Measurements from ENCODE around the gene AGAP1.

Gene AGAP1

DNA sequence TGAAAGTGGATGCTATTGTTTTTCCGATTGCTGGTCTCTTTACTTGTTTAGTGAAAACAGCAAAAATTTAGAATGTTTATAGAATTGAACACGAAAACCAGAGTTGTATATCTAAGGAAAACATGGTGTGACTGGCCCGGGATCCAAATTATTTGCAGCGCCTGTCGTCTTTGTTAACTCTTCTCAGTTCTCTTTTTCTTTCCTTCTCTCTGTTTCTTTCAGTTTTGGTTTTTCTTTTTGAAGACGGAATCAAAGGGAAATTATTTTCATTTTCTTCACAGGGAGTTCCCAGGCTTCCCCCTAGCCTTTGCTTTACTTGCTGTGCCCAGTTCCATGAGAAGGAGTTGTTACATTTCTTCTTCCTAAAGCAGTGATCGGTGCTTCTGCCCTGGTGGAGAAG, 76.0 kb downstream of the AGAP1 start:
- no peak for DNase-seq (ENCODE audit: low read depth)

DNA sequence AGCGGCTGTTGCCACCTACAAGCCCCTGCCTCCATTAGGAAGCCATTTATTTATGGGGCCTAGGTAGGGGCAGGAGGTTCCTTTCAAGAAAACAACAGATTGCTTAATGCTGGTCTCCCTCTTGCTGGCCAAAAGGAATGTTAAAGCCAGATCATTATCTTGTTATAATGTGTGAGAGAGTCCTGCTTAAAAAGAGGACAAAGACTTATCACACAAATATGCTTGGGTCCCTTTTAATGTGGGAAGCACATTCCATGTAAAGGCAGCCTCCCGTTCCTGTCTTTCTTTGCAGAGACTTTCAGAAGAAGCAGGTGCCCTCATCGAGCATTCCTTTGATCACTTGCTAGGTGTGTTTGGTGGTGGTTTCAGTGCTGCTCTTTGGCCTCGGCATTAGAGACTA, 76.4 kb downstream of the AGAP1 start:
- no peak for DNase-seq (ENCODE audit: low read depth)

DNA sequence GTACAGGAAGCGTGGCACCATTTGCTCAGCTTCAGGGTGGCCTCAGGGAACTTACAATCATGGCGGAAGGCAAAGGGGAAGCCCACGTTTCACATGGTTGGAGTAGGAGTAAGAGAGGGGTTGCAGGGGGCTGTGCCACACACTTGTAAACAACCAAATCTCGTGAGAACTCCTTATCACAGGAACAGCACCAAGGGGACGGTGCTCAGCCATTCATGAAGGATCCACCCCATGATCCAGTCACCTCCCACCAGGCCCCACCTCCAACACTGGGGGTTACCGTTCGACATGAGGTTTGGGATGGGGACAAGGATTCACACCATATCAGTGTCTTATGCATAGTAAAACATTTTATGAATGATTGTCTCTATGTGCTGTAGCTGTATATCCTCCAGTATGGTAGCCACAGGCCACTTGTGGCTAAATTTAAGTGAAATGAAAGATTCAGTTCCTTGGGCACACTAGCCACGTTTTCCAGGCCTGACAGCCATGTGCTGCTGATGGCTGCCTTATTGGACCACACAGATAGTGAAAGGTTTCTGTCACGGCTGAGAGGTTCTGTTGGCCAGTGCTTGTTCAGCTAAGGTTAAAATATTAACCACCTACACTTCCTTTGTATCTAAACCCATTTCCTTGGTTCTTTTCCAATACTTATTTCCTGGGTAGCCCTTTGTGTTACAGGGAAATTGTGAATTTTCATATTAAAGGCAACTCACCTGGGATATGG, 77.3 kb downstream of the AGAP1 start:
- no peak for DNase-seq (ENCODE audit: low read depth)

DNA sequence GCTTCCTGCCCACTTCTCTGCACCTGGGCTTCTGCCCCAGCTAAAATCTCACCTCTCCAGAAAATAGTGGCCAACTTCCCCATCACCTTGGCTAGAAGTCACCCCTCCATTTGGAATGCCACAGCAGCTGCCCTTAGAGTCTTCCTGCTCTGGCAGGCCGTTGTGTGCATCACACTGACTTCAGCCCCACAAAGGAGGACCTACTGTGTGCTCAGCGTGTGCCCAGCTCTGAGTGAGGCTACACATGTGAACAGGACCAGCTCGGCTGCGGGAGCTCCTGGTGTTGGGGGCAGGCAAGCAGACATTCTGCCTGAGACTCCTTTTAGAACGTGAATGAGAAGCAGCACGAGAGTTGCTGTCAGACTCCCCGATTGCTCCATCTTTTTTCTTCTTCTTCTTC, 78.7 kb downstream of the AGAP1 start:
- DNase-seq (ENCODE audit: low read depth): no peak

DNA sequence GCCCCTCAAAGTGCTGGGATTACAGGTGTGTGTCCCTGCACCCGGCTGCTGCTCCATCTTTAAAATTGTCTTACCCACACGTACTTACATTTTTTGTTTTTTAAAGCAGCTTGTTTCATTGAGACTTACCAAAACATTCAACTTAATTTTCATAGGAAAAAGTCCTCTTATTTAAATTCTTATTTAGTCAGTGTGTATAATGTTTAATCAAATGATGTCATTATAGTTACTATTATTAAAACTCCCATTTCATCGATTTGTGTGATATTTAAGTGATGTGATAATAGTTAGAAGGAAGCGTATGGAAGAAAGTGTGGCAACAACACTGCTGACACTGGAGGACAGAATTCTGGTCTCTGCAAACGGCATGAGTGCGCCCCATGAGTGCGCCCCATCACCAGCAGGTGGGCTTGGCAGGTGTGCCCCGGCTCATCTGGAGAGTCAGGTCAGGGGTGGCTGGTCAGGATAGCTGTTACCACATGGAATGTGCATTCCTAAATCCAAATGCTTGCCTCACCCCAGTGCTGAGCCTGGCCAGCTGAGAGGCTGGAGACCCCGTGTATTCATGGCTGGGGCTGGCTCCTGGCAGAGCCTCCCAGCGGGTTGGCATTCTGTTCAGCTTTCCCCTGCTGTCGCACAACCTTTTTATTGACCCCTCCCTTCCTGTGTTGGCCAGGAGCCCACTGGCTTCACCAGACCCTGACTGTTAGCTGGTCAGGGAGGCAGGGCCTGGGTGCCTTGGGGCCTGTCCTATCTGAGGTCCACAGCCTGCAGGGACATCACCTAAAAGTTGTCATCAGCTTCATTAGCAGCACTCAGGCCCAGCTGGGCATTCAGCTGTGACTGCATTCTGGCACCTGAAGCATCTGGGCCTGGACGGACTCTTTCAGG, 79.7 kb downstream of the AGAP1 start:
- no peak for DNase-seq (ENCODE audit: low read depth)

DNA sequence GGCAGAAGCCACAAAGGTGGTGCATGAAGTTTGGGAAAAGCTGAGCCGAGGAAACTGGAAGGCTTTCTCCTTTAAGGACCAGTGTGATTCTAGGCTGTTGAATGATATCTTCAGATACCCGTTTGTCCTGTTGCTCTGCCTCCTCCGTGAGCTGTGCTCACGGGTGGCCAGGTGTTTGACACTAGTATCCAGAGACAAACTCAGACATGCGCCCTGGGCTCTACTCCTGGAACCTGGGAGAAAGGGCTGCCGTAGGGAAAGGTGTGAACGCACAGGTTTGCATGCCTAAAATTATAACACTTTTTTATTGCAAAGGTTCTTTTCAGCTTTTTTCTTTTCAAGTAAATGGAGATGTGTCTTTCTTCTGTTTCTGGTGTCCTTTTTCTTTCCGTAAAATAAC, 81.6 kb downstream of the AGAP1 start:
- DNase-seq (ENCODE audit: low read depth): no peak

DNA sequence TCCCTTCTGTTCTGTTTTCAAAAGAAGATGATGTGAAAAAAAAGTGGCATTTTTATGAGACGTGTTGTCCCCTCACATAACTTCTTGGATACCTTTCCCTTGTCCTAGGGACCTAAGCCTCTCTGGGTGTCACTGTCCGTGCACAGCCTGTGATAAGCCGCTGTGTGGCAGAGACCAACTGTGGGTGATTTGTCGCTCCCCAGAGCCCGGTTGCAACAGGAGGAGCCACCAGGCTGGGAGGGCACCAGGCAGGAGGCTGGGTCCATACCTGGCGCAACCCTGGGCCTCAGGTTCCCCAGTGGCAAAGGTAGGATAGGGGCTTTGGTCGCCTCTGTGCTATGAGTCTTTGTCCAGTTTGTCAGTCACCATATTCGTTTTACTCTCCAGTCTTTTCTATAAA, 82.1 kb downstream of the AGAP1 start:
- no peak for DNase-seq (ENCODE audit: low read depth)

DNA sequence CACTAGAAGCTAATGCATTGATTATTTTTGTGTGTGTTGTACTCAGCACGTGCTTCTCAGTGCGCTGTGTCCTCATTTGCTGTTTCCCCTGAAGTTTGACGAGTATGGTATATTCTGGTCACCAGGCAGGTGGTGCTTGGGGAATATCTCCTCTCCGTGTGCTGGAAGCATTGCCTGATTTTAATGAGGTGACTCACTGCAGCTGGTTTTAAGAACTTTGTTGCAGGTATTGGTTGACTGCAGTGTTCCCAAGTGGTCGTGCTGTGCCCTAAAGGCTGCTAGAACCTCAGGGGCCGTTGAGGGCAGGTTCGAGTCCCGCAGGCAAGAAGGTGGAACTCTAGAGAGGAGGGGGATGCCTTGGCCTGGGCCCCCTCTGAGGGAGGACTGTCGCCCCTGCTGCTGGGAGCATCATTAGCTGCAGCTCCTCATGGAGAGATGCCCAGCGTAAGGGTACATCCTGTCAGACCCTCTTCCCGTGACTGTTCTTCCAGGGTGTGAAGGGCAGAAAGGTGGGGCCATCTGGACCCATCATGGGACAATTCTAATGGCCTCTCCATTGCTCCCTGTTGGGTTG, 82.6 kb downstream of the AGAP1 start:
- no peak for DNase-seq (ENCODE audit: low read depth)

DNA sequence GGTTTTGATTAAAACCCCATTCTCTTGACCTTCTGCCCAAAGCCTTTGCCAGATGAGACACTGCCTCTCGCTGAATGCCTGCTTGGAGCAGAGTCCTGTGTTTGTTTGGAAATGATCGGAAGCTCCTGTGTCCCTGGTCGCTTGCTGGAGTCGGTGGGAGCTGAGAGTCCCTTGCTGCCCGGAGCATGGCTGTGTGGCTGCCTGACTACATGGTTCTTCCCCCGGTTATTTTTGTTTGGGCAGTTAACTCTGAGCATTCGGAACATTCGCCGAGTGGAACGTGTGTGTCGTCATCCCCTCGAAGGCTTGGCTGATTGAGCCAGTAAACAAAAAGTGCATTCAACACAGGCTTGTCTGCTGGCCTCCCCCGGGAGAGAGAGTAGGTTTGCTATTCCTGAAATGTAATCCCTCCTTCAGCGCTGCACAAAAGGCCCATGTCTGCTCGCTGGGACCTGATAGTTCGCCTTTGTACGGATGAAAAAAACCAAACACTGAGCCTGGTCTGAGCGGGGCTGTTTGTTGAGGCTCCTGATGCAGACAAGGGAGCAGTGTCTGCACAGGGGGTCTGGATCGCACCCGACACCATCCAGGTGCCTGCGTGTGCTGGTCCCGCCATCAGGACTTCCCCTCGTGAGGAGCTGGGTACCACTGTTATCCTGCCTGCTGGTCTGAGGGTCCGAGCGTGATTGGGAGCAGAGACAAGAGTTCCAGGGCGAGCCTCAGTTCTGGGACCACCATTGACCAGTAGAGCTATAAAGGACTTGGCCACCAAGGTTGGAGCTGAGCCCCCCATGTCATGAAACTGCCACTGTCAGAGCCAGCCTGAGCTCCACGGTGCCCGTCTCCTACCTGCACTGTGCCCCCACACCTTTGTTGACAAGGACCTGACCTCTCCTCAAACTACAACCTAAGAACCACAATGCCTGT, 83.8 kb downstream of the AGAP1 start:
- DNase-seq (ENCODE audit: low read depth): no peak

DNA sequence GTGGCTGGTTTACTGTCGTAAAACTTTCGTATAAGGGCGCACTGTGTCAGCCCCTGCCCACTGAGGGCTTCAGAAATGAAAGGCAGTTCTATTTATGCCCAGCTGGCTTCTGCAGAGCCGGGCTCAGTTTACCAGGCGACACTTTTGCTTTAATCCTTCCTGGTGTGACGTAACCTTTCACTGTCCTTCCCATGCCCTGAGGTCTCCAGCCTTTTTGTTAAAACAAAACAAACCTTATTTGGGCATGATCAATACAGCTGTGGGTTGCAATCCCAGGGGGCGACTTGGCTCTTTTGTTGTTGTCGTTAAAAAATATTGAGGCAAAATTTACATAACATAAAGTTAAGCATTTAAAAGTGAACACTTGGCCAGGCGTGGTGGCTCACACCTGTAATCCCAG, 85.3 kb downstream of the AGAP1 start:
- no peak for DNase-seq (ENCODE audit: low read depth)

DNA sequence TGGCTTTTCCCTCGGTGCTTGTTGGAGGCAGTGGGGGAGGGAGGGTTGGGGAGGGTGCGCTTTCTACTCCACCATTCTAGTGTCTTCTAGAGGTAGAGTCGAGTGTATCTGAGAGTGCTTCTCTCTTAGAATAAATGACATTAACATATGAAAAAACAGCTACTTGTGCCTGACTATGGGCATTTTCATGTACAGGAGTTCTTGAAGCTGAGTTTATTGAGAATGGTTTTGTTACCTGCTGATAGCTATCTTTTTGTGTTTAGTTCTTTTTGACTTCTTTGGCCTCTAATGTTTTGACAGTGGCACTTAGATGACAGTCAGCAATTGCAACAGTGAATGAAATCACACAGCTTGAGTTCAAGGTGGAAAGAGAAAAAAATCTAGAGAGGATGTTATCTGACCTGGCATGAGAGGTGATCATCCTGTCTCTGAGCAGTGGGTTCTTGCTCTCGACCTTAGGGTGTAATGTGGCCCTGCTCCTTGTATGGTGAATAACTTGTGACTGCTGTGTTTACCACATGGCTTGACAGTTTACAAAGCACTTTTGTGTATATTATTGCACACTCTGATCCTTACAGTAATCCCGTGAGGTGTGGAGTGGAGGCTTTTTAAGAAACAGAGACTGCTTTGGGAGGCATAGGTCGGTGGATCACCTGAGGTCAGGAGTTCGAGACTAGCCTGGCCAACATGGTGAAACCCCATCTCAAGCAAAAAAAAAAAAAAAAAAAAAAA, 86.7 kb downstream of the AGAP1 start:
- DNase-seq (ENCODE audit: low read depth): no peak

DNA sequence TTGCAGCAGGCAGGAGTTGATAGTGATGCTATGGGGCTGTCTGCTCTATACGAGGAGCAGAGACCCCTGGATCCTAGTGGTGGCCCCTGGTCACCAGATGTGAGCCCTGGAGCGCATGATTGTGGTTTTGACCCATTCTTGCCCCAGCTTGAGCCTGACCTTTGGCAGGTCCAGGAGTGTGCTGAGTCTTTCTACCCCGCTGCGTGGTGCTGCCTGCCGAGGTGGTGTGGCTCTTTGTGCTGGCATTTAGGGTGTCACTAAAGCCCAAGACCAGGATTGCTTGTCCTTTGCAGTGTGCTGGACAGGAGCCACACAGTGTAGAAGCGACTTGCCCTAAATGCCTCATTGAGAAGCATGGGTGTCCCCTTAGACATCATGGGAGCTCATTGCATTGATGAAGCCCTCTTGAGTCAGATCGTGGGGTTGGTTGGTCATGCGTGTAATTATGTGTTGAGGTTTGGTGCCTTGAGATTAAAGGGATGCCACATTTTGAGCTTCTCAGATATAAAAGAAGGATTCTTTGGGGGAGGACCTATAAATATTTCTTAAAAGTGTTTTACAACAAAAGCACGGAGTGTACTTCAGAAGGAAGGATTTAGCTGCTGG, 88.3 kb downstream of the AGAP1 start:
- no peak for DNase-seq (ENCODE audit: low read depth)

DNA sequence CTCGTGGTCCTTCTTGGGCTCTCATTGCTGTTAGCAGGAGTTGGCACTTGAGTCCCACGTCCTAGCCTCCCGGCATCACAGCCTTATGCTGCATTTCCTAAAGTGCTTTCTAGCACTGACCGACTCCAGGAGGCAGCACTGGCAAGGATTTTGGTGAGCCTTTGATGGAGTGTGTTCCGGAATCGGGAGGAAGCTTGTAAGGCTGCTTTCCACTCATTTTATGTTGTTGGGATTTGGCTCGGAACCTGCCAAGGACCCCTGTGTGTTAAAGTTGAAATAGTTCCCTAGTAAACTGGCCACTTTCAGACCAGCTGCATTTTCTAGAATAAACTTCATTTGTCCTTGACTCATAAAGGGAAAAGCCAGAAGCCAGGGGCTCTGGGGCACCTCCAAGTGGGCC, 88.9 kb downstream of the AGAP1 start:
- no peak for DNase-seq (ENCODE audit: low read depth)

DNA sequence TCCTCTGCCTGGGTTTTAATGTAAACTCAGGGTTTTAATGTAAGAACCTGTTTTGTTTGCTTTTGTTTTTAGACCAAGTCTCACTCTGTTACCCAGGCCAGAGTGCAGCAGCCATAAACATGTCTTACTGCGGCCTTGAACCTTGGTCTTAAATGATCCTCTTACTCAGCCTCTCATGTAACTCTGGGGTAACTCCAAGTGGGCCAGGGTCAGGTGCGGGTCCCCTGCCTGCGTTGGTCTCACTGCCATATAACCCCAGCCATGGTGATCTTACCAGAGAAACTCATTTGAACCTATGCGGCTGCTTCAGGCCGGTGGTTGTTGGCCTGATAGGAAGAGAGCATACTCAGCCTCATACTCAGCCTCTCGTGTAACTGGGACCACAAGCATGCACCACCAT, 89.3 kb downstream of the AGAP1 start:
- DNase-seq (ENCODE audit: low read depth): no peak

DNA sequence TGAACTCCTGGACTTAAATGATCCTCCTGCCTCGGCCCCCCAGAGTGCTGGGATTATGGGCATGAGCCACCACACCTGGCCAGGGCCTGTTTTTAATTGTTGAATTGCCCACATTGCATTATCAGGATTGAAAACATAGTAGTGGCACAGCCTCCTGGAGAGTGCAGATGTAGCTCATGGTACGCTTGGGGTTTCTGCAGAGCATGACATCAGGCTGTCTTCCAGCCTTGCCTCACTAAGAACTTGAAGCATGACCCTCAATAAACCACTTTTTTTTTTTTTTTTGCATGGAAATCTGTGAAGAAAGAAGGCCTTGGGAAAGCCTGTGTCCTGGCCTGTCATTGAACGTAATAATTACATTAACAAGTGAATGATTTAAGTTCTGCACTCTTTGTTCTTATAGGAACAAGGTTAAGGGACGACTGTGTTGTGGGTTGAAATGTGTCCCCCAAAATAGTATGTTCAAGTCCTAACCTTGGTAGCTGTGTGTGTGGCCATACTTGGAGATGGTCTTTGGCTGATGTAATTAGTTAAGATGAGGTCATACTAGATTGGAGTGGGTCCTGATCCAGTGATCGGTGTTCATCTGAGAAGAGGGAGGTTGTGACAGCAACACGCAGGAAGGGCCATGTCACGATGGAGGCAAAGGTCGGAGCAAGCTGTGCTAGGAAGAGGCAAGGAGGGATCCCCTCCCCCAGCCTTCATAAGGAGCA, 90.2 kb downstream of the AGAP1 start:
- no peak for DNase-seq (ENCODE audit: low read depth)

DNA sequence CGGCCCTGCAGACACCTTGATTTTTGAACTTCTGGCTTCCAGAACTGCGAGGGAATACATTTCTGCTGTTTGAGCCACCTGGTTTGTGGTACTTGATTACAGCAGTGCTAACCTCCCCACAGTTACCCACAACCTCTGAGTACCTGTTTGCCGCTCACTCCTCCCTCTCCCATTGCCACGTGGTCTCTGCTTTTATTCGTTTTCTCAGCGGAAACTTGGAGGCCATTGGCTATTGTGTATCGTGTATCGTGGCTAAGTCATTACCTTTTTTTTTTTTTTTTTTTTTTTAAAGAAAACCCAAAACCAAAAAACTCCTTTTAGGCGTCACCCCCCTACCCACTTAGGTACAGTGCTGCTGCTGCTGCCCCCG, 90.8 kb downstream of the AGAP1 start:
- no peak for DNase-seq (ENCODE audit: low read depth)

DNA sequence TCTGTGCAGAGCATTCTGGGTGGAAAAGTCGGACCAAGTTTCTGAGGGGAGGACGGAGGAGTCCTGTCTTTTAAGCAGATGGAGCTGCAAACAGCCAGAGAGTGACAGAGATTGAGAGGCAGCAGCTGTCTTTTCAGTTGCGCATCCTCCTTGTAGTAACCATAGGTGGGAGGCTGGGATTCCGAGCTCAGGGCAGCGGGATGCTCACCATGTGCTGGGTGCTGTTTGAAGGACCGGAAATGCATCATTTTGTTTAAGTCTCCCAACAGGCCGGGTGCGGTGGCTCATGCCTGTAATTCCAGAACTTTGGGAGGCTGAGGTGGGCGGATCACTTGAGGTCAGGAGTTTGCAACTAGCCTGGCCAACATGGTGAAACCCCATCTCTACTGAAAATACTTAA, 93.4 kb downstream of the AGAP1 start:
- no peak for DNase-seq (ENCODE audit: low read depth)

DNA sequence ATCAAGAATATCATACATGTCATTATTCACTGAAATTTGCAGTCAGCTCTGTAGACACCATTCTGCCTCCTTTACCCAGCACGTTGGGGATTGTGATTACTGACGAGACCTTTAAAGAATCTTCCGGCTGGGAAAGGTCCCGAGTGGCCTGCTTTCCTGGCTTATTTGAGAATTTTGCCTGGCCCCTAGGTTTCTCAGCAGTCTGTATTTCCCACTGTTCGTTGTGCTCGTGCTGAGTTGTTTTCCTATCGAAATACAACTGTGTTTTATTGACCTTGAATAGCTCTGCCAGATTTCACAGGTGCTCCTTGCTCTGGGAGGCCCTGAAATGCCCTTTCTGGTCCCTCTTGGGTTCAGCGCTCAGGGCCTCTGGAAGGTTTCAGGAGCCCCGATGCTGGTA, 94.9 kb downstream of the AGAP1 start:
- DNase-seq (ENCODE audit: low read depth): no peak

DNA sequence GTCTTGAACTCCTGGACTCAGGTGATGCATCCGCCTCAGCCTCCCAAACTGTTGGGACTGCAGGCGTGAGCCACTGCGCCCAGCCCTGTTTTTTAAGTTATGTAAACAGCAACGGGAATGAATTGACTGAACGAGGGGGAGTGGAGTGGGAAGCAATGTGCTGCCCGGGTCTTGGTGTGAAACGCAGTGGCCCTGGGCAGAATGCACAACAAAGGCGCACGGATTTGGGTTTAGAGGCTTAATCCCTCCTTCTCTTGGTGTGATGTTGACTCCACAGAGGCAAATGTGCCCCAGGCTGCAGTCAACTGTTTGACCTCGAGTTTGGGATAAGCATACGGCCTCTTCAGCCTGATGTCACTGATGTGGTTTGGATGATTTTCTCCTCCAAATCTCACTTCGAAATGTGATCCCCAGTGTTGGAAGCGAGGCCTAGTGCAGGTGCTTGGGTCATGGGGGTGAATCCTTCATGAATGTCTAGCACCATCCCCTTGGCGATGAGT, 97.4 kb downstream of the AGAP1 start:
- no peak for DNase-seq (ENCODE audit: low read depth)

DNA sequence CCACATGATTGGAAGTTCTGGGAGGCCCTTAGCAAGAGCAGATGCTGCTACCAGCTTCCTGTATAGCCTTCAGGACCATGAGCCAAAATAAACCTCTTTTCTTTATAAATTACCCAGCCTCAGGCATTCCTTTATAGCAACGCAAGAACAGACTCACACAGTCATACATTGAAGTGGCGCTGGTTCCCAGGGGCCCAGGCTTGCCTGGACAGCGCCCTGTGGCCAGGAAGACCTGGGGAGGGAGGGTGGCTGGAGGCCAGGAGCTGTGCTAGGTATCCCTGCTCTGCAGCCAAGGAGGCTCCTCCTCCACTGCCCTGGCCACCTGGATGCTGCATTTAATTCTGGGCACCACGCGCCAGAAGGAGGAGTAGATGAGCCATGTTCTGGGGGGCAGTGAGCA, 98.1 kb downstream of the AGAP1 start:
- no peak for DNase-seq (ENCODE audit: low read depth)
